ENCODE results near the gene WNK1. TPM values are rescaled to one million over a fixed set of nuclear protein-coding genes. Genes with fewer than 3 reads are reported as not detected.
"Not testable (repeated sequence)": the region's sequence is repeated elsewhere in the genome, so short reads cannot be mapped to it uniquely, and the experiment has no call there.

WNK1 gene
- total RNA-seq, 2 experiments from 2014 or later, result 139 to 140 TPM

DNA sequence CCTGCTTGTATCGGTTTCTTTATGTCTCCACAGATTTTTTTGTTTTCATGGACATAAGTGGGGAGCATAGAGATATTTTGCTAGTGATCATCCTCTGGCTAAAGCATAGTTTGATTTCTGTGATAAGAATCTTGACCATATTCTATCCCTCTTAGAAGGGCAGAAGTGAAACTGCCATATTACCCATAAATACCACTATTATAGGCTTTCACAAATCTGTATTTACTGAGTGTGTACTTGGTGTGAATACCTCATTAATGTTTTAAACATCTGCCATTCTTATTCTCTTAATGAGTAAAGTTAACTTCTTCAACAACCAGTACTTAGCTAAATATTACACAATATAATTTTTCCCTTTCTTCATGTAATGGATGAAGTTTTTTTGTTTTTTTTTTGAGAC, 16.1 kb downstream of the WNK1 start:
- intact Hi-C loops (cut with micrococcal nuclease), result loop anchor here (2.0 kb wide), 1 partner anchor 14 kb away; no protein-coding TSS in a partner anchor
- POLR2A ChIA-PET, result no interaction called here

DNA sequence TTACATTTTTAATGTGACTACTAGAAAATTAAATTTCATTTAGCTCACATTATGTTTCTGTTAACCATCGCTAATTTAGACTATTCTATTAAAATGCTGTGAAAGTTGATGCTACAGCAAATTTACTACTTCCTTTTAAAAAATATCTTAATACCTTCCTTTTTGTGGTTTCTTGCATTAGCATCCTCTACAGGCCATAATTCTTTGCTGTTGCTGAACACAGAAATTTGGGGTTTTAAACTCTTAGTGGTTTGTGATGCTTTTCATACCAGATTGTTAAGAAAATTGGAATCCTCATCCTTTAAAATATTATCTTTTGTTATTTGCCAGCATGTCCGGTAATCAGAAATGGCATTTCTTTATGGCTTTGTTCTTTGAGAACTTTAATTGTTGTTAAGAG, 18.1 kb downstream of the WNK1 start:
- H3K4me3 Mint-ChIP-seq, result no peak overlapping the region

More for the DNA sequence above, 16.1 kb downstream of the WNK1 start:
- no peaks in the 10 kb centered on the region for H3K9me3 Mint-ChIP-seq
- peaks cover 64% of the 10 kb centered on the region for H3K4me1 Mint-ChIP-seq (ENCODE audit: low read depth)
- H3K27ac Mint-ChIP-seq, result no peak overlapping the region
- no peak overlapping the region for H3K4me3 Mint-ChIP-seq
- CTCF ChIA-PET, result no interaction called here
- peaks cover 6% of the 10 kb centered on the region for H3K36me3 Mint-ChIP-seq
- H3K27me3 Mint-ChIP-seq, result no peaks in the 10 kb centered on the region
- DNase-seq, result no peak

DNA sequence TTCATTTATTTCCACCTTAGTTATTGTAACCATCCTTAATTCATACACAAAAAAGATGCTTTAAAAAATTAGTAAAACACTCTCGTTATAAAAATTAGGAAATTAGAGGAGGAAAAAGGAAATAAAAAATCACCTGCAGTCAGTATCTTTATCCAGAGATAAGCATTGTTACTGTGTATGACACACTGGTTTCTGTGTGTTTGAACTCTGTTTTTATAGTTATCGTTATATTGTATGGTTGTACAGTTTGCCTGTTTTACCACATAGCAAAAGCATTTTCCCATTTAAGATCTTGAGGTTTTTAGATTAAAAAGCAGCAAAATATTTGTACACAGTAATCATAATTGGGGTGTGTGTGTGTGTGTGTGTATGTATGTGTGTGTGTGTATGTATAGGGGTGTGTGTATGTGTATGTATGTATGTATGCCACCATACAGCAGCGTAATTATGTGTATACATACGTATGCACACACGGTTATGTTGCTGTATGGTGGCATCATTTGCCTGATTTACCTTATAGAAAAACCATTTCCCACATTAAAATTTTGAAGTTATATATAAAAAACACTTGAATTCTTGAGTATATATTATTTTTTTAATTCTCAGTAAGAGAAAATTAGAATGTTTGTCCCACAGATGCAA, 19.8 kb downstream of the WNK1 start:
- H3K27ac Mint-ChIP-seq, result no peak overlapping the region
- no peaks in the 10 kb centered on the region for H3K9me3 Mint-ChIP-seq
- H3K4me1 Mint-ChIP-seq (ENCODE audit: low read depth), result peaks cover 78% of the 10 kb centered on the region
- POLR2A ChIA-PET, result no interaction called here
- no peak for DNase-seq
- H3K36me3 Mint-ChIP-seq, result peaks cover 4% of the 10 kb centered on the region
- no peak overlapping the region for H3K4me3 Mint-ChIP-seq
- intact Hi-C loops (cut with micrococcal nuclease), result no loop called here
- no peaks in the 10 kb centered on the region for H3K27me3 Mint-ChIP-seq
- CTCF ChIA-PET, result interaction anchor here (1.1 to 1.3 kb wide), 4 partner anchors 13 to 320 kb away, joined by 3 to 6 read pairs (median 4); no protein-coding TSS in a partner anchor

More for the DNA sequence above, 18.1 kb downstream of the WNK1 start:
- intact Hi-C loops (cut with micrococcal nuclease), result no loop called here
- Mint-ChIP-seq H3K27me3 (no peaks in the 10 kb centered on the region), H3K9me3 (no peaks in the 10 kb centered on the region), H3K4me1 (ENCODE audit: low read depth) (peaks cover 68% of the 10 kb centered on the region), H3K27ac (no peak overlapping the region), H3K36me3 (peaks cover 2% of the 10 kb centered on the region)
- DNase-seq, result no peak
- POLR2A ChIA-PET, result no interaction called here
- CTCF ChIA-PET, result interaction anchor here (1.1 kb wide), 2 partner anchors 10 to 44 kb away, joined by 3 to 5 read pairs; no protein-coding TSS in a partner anchor

DNA sequence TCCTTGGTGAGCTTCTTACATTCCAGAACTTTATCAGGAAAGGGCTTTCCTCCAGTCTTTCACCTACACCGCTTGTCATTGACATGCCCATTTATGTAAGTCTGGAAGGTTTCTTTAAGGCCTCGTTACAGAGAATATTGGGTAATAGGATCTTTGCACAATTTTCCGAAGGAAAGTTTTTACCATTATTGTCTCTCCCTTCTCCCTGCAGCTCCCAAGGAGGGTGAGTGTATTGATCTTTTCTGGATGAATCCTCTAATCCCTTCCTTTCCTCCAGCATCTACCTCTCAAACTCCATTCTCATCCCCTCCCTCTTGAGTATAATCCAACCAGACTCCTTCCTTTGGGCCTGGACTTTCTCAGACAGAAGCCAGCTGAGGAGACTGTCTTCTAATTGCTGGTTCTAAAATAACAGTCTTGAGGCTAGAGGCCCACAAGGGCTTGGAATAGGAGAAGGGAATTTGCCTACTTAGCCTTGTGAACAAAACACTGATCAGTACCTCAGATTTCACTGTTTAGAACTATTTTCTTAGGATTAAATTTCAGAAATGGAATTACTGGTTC, 21.8 kb downstream of the WNK1 start:
- Mint-ChIP-seq H3K4me1 (ENCODE audit: low read depth) (peaks cover 79% of the 10 kb centered on the region), H3K9me3 (no peaks in the 10 kb centered on the region), H3K36me3 (peaks cover 4% of the 10 kb centered on the region), H3K27ac (peak overlapping the region; percentile 40), H3K4me3 (no peak overlapping the region), H3K27me3 (no peaks in the 10 kb centered on the region)
- CTCF ChIA-PET, result no interaction called here
- DNase-seq, result no peak
- POLR2A ChIA-PET, result no interaction called here
- intact Hi-C loops (cut with micrococcal nuclease), result no loop called here

DNA sequence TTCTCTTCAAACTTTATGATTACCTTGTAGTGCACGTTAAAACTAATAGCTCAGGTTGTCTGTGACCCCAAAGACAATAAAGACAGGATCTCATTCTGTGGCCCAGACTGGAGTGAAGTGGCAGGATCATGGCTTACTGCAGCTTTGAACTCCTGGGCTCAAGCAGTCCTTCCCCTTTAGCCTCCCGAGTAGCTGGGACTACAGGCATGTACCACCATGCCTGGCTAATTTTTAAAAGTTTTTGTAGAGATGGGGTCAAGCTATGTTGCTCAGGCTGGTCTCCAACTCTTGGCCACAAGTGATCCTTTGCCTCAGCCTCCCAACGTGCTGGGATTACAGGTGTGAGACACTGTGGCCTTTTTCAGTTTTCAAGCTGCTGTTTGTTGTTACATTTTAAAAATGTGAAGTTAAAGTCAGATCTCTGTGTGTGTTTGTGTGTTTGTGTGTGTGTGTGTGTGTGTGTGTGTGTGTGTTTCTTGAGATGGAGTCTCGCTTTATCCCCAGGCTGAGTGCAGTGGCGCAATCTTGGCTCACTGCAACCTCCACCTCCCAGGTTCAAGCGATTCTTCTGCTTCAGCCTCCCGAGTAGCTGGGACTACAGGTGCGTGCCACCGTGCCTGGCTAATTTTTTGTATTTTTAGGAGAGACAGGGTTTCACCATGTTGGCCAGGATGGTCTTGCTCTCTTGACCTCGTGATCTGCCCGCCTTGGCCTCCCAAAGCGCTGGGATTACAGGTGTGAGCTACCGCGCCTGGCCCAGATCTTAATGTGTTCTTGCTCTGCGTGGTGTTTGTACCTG, 23.8 kb downstream of the WNK1 start:
- H3K9me3 Mint-ChIP-seq; H3K27me3 Mint-ChIP-seq; H3K4me3 Mint-ChIP-seq; intact Hi-C loops (cut with micrococcal nuclease); H3K36me3 Mint-ChIP-seq; DNase-seq: not testable (repeated sequence)
- ChIA-PET CTCF (interaction anchor here (1.0 to 3.3 kb wide), 6 partner anchors 16 to 200 kb away, joined by 3 to 26 read pairs (median 8); partner anchors contain the start of genes RAD52 and WNK1), POLR2A (interaction anchor here (0.6 to 1.0 kb wide), 3 partner anchors 9 to 91 kb away, joined by 3 to 4 read pairs (median 3); no protein-coding TSS in a partner anchor)
- H3K4me1 Mint-ChIP-seq (ENCODE audit: low read depth), result peaks cover 83% of the 10 kb centered on the region
- H3K27ac Mint-ChIP-seq, result peak overlapping the region; percentile 24

DNA sequence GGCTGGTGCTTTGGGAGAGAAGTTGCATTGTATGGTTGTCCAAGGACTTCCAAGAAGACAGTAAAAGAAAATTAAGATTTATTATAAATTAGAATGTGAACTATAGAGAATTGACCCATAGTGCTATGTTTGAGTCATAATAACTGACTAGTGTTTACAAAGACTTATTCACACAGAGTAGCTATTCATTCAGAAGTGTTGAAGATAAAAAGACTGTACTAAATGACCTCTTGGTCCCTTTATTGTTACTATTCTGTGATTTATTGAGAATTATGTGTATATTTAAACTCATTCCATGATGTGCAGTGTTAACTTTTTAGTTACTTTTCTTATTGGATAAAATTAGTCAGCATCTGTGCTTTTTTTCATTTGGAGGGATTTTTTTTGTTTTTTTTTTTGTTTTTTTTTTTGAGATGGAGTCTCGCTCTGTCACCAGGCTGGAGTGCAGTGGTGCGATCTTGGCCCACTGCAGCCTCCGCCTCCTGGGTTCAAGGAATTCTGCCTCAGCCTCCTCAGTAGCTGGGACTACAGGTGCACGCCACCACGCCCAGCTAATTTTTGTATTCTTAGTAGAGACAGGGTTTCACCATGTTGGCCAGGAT, 24.5 kb downstream of the WNK1 start:
- H3K9me3 Mint-ChIP-seq; DNase-seq; H3K4me3 Mint-ChIP-seq; H3K27me3 Mint-ChIP-seq; intact Hi-C loops (cut with micrococcal nuclease); H3K36me3 Mint-ChIP-seq: not testable (repeated sequence)
- Mint-ChIP-seq H3K27ac (peak overlapping the region; percentile 61), H3K4me1 (ENCODE audit: low read depth) (peaks cover 85% of the 10 kb centered on the region)
- CTCF ChIA-PET, result interaction anchor here (1.0 to 3.3 kb wide), 8 partner anchors 24 to 207 kb away, joined by 3 to 26 read pairs (median 5); partner anchors contain the start of genes RAD52 and WNK1
- POLR2A ChIA-PET, result interaction anchor here (0.7 to 1.7 kb wide), 3 partner anchors 16 to 18 kb away, joined by 3 to 6 read pairs (median 5); no protein-coding TSS in a partner anchor

DNA sequence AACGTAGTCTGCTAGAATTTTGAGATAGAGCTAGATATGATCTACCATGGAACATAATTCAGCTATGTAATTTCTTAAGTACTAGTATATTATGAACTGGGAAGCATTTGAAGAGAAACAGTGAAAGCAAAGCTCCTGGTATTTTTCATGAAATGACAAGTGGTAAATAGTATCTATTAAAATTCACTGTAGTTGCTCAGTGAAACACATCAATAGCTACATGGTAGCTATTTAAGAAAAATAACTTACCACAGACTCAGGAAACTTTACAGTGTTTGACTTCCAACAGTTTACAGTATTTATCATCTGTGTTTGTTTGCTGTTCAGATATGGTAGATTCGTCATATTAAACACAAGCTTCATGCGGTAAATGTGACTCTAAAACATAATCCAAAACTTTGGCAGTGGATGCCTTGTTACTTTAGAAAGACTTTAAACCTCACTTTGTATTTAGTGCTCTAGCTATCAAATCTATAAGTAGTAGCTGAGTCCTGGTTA, 25.2 kb downstream of the WNK1 start:
- no peak overlapping the region for H3K4me3 Mint-ChIP-seq
- DNase-seq, result no peak
- peaks cover 86% of the 10 kb centered on the region for H3K4me1 Mint-ChIP-seq (ENCODE audit: low read depth)
- H3K27me3 Mint-ChIP-seq, result no peaks in the 10 kb centered on the region
- H3K27ac Mint-ChIP-seq, result peak overlapping the region; percentile 18
- no peaks in the 10 kb centered on the region for H3K9me3 Mint-ChIP-seq
- CTCF ChIA-PET, result interaction anchor here (0.8 to 3.3 kb wide), 7 partner anchors 19 to 208 kb away, joined by 3 to 26 read pairs (median 6); partner anchors contain the start of gene WNK1
- POLR2A ChIA-PET, result interaction anchor here (0.7 to 1.7 kb wide), 3 partner anchors 16 to 17 kb away, joined by 3 to 6 read pairs (median 5); no protein-coding TSS in a partner anchor
- H3K36me3 Mint-ChIP-seq, result peaks cover 4% of the 10 kb centered on the region
- intact Hi-C loops (cut with micrococcal nuclease), result loop anchor here (2.0 kb wide), 1 partner anchor 23 kb away; no protein-coding TSS in a partner anchor

DNA sequence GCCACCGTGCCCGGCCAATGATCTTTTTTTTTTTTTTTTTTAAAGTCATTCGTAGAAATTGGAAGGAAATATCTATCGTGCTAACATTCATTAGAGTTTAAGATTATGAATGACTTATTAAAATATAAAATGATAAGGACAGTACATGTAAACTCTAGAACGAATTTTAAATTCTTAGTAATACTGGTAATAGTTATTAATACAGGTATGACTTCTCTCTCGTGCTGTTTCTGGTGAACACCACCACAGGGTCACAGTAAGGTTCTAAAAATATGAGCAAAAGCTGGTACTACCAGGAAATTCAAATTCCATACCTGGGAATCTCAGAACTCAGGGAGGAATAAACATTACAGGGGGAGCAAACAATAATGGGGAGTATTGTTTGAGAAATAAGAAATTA, 26.2 kb downstream of the WNK1 start:
- Mint-ChIP-seq H3K4me3 (peak overlapping the region; percentile 53), H3K9me3 (no peaks in the 10 kb centered on the region), H3K27me3 (no peaks in the 10 kb centered on the region), H3K4me1 (ENCODE audit: low read depth) (peaks cover 77% of the 10 kb centered on the region), H3K27ac (peak overlapping the region; percentile 64), H3K36me3 (peaks cover 2% of the 10 kb centered on the region)
- POLR2A ChIA-PET, result no interaction called here
- CTCF ChIA-PET, result interaction anchor here (3.8 kb wide), 1 partner anchor 27 kb away, joined by 16 read pairs; no protein-coding TSS in a partner anchor
- intact Hi-C loops (cut with micrococcal nuclease), result loop anchor here (1.0 to 2.0 kb wide), 2 partner anchors 24 to 32 kb away; no protein-coding TSS in a partner anchor
- no peak for DNase-seq

DNA sequence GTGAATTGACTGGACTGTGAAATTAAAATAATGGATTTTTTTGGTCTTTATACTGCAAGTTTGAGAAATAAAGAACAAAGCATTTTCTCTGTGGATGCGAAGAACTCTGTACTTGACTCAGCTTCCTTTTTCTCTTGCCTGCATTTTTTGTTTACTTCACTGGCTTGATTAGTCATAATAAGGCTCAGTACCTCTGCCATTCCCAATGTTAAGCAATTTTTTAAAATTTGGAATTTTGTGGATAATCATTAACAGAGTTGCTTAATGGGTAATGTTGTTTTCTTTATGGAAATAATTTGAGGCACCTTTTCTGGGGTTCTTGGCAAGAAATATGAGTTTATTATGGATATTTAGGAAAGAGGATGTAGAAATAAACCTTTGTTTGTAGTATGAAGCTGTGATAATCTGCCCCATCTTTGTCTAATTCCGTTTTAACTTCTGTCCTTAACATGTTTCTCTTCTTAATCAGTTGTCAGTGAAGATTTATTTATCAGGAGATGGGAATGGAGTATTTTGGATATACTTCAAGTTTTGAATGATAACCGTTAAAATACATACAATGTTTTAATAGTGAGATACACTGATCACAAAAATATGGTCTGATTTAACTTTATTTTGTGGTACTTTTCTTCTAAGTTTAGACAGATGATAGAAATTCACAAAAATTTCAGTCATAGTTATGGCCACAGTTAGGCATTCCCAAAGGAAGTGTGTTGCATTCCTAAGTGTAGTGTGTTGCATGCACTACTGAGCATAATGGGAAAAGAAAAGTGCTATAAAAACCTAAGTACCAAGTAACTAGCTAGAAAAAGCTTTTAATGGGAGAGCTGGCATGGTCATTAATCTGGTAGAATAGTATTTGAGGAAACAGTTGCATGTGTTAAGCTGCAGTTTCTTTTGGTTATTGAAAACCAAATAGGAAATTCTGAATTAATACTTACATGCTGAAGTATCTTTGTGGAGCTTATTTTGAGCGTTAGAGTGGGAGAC, 27.7 kb downstream of the WNK1 start:
- intact Hi-C loops (cut with micrococcal nuclease), result loop anchor here (1.0 to 2.0 kb wide), 3 partner anchors 15 to 30 kb away; no protein-coding TSS in a partner anchor
- Mint-ChIP-seq H3K36me3 (peaks cover 2% of the 10 kb centered on the region), H3K27me3 (no peaks in the 10 kb centered on the region), H3K9me3 (no peaks in the 10 kb centered on the region), H3K27ac (peak overlapping the region; percentile 47), H3K4me1 (ENCODE audit: low read depth) (peaks cover 72% of the 10 kb centered on the region), H3K4me3 (peak overlapping the region; percentile 62)
- CTCF ChIA-PET, result interaction anchor here (0.7 to 3.8 kb wide), 7 partner anchors 9 to 35 kb away, joined by 3 to 16 read pairs (median 5); no protein-coding TSS in a partner anchor
- DNase-seq, result no peak
- POLR2A ChIA-PET, result interaction anchor here (1.0 to 1.4 kb wide), 4 partner anchors 12 to 29 kb away, joined by 3 to 4 read pairs (median 4); no protein-coding TSS in a partner anchor

DNA sequence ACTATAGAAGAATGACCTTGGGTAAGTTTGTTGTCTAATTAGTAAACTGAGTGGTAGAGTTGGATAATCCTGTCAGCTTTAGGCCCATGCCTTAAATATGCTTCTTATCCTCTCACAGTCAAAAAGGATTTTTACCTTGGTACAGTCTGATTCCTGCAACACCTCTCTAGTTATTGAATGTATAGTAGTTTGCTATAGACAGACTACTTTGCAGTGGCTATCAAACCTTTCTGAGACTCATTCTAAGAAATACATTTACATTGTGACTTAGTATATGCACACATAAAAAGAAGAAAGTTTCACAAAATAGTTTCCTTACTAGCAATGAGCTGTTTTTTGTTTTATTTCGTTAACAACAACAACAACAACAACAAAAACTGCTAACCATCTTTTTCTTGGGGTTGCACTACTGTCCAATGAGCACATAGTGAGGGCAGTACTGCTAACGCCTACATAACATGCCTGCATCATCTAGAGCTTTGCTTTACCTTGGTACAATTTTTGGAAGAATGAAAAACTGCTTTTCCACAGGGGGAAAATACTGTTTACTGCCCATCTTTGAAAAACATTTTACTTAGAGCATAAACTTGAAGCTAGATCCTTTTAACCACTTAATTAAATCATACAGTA, 28.5 kb downstream of the WNK1 start:
- no peak for DNase-seq
- Mint-ChIP-seq H3K27ac (peak overlapping the region; percentile 57), H3K36me3 (peaks cover 2% of the 10 kb centered on the region), H3K4me1 (ENCODE audit: low read depth) (peaks cover 69% of the 10 kb centered on the region), H3K27me3 (no peaks in the 10 kb centered on the region), H3K9me3 (no peaks in the 10 kb centered on the region), H3K4me3 (no peak overlapping the region)
- intact Hi-C loops (cut with micrococcal nuclease), result loop anchor here (1.0 to 2.0 kb wide), 2 partner anchors 8 to 14 kb away; no protein-coding TSS in a partner anchor
- ChIA-PET CTCF (interaction anchor here (0.5 to 3.8 kb wide), 10 partner anchors 10 to 431 kb away, joined by 3 to 16 read pairs (median 4); no protein-coding TSS in a partner anchor), POLR2A (interaction anchor here (1.0 to 1.4 kb wide), 4 partner anchors 12 to 30 kb away, joined by 3 to 4 read pairs (median 4); no protein-coding TSS in a partner anchor)
